SKM-1 treated with dmso at 0.1 percent for 144 hours (cell line): ENCODE data around the gene COMT.

Experiments
- DNase-seq: peaks from one replicate; lab custom pipeline; 2025; ENCODE audit not compliant: unreplicated experiment; lab: John Stamatoyannopoulos, UW

Gene COMT

GRCh38 chr22:19992481-19992911, 50.9 kb downstream of the COMT start:
- no peak for DNase-seq

DNA sequence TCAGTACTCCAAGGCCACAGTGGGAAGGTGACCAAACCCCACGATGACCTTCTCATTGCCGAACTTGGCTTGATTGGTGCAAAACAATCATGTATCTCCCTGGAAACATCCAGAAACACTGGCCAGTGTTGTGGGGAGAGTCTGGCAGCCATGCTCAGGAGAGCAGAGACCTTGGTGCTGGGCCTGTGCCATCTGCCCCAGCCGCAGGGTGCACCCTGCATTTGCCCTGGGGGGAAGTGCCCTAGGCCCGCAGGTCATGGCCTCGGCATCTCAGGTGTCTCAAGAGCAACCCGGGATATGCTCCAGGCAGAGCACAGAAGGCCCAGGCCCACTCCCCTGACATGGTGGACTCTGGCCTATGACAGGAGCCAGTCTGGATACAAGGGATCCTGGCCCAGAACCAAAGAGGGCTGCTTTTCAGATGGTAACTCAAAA, 51.4 kb downstream of the COMT start:
- DNase-seq, result no peak

GRCh38 chr22:19993926-19994325, 52.4 kb downstream of the COMT start:
- no peak for DNase-seq

DNA sequence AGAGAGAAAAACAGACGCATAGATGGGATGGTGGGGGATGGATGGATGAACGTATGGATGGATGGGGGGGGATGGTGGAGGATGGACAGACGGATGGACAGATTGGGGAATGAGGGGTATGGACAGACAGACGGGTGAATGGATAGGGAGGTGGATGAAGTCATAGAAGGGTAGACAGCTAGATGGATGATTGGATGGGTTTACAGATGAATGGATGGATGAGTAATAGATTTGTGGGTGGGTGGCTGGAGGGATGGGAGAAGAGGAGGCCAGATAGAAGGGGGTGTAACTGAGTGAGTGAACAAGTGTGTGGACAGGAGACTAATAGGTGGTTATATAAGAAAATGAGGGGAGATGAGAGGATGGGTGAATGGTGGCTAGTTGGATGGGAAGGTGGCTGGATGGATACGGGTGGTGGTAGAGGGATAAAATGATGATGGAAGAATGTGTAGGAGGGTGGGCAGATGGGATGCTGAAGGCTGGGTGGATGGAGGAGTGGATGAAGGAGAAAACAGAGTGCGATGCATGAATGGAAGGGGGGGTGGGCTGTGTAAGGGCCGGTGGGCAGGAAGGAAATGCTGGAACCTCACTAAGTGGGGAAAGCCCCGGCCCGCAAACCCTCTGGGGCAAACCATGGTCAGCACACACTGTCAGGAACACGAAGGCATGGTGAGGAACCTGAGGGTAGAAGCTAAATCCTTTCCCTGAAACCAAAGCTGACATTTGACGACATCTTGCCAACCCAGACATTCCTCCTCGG, 53.5 kb downstream of the COMT start:
- no peak for DNase-seq

- no peak for DNase-seq
These were observed 54.2 kb downstream of the COMT start for GRCh38 chr22:19995611-19996339.

- DNase-seq, result no peak
These were observed 55.3 kb downstream of the COMT start for GRCh38 chr22:19996694-19997384.

GRCh38 chr22:19997561-19998231, 56.1 kb downstream of the COMT start:
- DNase-seq, result no peak

DNA sequence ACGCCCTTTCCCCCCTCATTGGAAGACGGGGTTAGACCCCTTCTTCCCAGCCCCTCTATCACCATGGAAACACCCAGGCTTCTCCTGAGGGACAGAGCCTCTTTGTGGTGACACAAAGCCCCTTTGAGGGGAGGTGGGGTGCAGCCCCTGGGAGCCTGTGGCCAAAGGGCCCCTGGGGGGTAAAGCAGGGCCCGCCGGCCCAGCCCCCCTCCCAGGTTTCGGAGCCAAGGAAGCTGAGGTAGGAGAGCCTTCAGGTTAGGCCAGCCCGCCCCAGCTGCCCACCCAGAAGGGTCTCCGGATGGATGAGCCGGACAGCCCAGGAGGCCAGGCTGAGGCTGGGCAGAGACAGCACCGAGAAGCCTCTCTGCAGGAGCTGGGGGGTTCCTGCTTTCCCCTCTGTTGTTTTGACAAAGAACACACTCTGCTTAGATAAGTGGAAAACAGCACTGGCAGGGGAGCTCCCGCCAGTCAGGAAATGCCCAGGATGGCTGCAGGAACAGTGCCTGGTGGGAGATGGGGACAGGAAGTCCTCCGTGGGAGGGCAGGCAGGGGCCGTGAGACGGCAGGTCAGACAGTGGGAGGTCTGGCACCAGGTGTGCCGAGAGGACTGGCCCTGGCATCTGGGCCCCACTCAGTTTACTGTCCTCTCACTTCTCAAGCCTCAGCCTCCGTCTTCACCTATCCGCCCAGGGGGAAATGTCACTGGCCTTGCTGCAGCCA, 56.8 kb downstream of the COMT start:
- no peak for DNase-seq

DNA sequence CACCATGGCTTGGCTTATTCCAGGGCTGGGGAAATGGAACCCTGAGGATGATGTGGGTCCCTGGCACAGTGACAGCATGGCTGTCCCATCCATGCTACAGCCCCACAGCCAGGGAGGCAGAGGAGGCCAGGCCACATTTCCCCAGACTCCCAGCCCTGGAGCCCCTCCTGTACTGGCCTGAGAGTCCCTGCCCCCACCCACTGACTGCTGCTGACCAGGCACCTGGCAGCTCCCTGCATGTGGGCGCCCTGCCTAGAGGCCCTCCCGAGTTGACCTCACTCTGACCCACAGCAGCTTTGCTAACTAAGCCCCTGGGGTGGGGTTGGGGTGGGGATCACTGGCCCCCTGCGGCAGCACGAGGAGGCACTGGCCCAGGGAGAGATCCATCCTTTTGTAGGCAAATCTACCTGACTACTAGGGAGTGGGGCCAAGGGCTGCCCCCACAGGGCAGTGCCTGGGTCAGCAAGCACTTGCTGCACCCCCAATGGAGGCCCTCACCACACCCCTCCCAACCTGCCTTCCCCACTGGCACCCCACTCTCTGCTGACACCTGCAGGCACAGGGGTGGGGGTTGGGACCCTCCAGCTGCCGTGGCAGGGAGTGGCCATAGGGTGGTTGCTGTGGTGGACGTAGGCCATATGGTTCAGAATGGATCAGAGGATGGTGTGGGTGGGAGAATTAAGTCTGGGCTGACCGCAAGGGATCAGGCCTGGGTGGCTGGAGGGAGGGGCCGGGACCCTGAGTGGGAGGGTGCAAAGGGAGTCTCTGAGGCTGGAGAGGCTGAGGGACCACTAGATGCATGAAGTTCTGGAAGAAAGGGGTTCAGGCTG, 57.6 kb downstream of the COMT start:
- no peak for DNase-seq

DNA sequence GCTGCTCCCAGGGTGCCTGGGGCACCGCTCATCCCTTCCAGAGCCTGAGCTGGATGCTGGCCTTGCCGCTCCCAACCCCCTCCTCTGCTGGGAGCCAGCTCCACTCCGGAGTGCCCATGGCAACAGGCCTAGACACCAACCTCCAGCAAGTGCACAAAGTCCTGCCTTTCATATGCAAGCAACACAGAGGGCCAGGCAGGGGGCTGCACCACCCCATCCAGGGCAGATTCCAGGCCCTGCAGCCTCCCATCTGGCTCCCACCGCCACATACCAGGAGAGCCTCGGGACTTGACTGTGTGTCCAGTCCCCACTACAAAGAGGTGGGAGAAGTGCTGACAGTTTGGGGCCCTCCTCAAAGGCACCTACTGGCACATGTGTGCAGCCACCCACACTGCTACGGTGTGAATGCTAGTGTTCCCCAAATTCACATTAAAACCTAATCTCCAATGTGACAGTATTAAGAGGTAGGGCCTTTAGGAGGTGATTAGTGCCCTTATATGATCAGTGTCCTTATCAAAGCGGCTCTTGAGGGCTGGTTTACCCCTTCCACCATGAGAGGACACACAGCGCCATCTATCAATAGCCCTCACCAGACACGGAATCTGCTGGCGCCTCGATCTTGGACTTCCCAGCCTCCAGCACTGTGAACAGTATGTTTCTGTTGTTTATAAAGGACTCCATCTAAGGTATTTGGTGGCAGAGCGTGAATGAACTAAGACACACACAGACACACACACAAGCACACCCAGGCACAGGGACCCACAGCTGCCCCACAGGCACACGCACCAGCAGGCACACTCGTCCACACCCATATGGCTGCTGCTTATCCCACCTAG, 58.9 kb downstream of the COMT start:
- DNase-seq, result no peak

- DNase-seq, result no peak
These were observed 59.6 kb downstream of the COMT start for GRCh38 chr22:20001082-20001638.

DNA sequence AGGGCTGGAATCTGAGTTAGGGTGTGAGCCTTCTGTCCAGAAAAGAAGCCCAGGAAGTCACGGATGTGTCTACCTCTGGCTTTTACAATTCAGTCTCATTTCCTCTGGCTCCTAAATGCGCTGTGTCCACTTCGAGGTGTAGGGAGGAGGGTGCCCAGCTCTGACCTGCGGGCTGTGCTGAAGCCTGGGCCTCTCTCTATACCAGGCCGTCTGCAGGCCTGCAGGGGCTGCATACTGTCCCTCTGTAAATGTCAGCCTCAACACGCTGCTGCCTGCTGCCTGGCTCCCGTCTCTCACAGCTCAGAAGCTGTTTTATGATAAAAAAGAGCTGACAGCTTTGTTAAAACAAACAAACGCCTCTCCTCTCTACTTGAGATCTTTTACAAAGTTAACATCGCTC, 60.6 kb downstream of the COMT start:
- DNase-seq, result no peak

GRCh38 chr22:20002636-20003035, 61.1 kb downstream of the COMT start:
- DNase-seq, result no peak

GRCh38 chr22:20003304-20003703, 61.7 kb downstream of the COMT start:
- DNase-seq, result no peak

GRCh38 chr22:20004464-20004863, 62.9 kb downstream of the COMT start:
- no peak for DNase-seq

DNA sequence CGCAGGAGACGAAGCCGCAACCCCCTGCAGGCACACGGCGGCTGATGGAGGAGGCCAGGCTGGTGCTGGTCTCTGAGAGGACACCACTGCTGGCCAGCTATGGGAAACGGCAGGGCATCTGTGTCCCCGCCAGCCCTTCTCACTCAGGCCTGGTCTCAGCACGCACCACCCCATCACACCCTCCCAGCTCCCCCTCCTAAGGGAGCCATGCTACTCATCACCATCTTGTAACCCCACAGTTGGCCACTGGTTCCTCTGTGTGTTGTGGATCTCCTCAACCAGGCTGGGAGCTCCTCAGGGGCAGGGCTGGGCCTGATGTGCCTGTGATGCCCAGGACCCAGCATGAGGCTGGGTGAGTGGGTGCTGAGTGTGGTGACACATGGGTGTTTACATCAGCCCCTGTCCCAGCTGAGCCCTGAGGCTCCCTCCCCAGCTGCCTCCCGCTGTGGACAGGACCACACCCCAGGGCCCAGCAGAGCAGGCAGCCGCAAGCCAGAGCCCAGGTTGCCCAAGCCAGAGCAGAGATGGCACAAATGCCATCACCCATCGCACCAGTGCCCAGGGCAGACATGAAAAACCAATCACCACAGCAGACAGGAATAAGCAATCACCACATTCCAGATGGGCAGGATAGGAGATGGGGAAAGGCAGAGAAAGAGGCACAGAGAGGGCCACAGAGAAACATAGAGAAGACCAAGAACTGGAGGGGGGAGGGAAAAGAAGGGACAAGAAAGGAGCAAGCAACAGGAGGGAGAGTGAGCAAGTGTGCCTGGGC, 66.8 kb downstream of the COMT start:
- DNase-seq, result no peak

GRCh38 chr22:20009018-20009491, 67.5 kb downstream of the COMT start:
- no peak for DNase-seq
